H1 (cell line): Measurements from ENCODE around the gene DENND1A. TPM values are rescaled to one million over a fixed set of nuclear protein-coding genes. Genes with fewer than 3 reads are reported as not detected.

Experiments used
- CTCF ChIA-PET: fragments of 300-600 bp; sonication (Branson Sonifier 250); formaldehyde crosslinking; loops from one replicate; lab custom pipeline; 2021; ENCODE audit not compliant: partially characterized antibody; lab: Charles Lee
- POLR2A ChIA-PET: fragments of 300-600 bp; sonication (Branson Sonifier 250); formaldehyde crosslinking; loops from one replicate; lab custom pipeline; 2021; ENCODE audit warnings: inconsistent platforms; ENCODE audit not compliant: partially characterized antibody; lab: Charles Lee
- DNase-seq, 2 experiments: peaks; one replicate each; pipeline versions ENCODE4 v3.0.0 to v3.0.0-alpha.2; 2010 to 2022; ENCODE audit warnings: low spot score in 2 of 2, low read depth in 1 of 2, mixed read lengths in 1 of 2
- FAIRE-seq: peaks from 2 replicates; lab custom pipeline; 2011; peaks lifted over from hg19 to GRCh38; lab: Jason Lieb, UNC
- H2AFZ ChIP-seq: 2 replicates; pipeline ENCODE4 v1.8.1; 2012; ENCODE audit warnings: low read length, inconsistent platforms
- H2AK5ac ChIP-seq: 2 replicates; pipeline ENCODE4 v1.6.1; 2013; ENCODE audit warnings: low read depth, low read length
- H2BK120ac ChIP-seq: replicated peaks from 2 replicates; pipeline ENCODE3; 2013; ENCODE audit warnings: low read depth, low read length, inconsistent platforms
- H2BK12ac ChIP-seq: 2 replicates; pipeline ENCODE4 v1.6.1; 2013; ENCODE audit warnings: low read depth, low read length
- H2BK15ac ChIP-seq: 2 replicates; pipeline ENCODE4 v1.6.1; 2013; ENCODE audit warnings: low read length
- H2BK20ac ChIP-seq: 2 replicates; pipeline ENCODE4 v1.6.1; 2013; ENCODE audit warnings: low read length
- H2BK5ac ChIP-seq: 2 replicates; pipeline ENCODE4 v1.6.1; 2013; ENCODE audit warnings: low read depth, low read length
- H3K14ac ChIP-seq: 2 replicates; pipeline ENCODE4 v1.6.1; 2013; ENCODE audit warnings: inconsistent platforms; ENCODE audit not compliant: insufficient read length
- H3K18ac ChIP-seq: 2 replicates; pipeline ENCODE4 v1.6.1; 2013; ENCODE audit warnings: low read length; ENCODE audit errors: extremely low read depth
- H3K23ac ChIP-seq: 2 replicates; pipeline ENCODE4 v1.6.1; 2013; ENCODE audit warnings: inconsistent platforms; ENCODE audit not compliant: insufficient read length
- H3K23me2 ChIP-seq: 2 replicates; pipeline ENCODE4 v1.6.1; 2013; ENCODE audit warnings: low read depth, low read length
- H3K27ac ChIP-seq: 2 replicates; pipeline ENCODE4 v1.6.1; 2011; ENCODE audit warnings: low read depth, low read length, inconsistent platforms
- H3K27me3 ChIP-seq, 4 experiments: replicated peaks in 1 of 4; 1 replicate in 1 of 4; 2 replicates in 3 of 4; pipeline versions ENCODE4 v1.6.1 to v1.8.1; 2011 to 2013; ENCODE audit warnings: low read length in 3 of 4, mild to moderate bottlenecking in 3 of 4, inconsistent platforms in 2 of 4, mixed read lengths in 2 of 4, moderate library complexity in 1 of 4; ENCODE audit not compliant: control insufficient read depth in 3 of 4, insufficient read depth in 3 of 4; ENCODE audit errors: extremely low read depth in 1 of 4
- H3K36me3 ChIP-seq, 4 experiments: 2 replicates each; pipeline versions ENCODE4 v1.6.1 to v1.8.1; 2011 to 2013; ENCODE audit warnings: mild to moderate bottlenecking in 4 of 4, low read length in 3 of 4, moderate library complexity in 2 of 4, control low read depth in 1 of 4, inconsistent platforms in 1 of 4; ENCODE audit not compliant: insufficient read depth in 4 of 4, control insufficient read depth in 2 of 4
- H3K4ac ChIP-seq: replicated peaks from 2 replicates; pipeline ENCODE3; 2013; ENCODE audit warnings: low read length, low read depth, mixed read lengths, inconsistent platforms; ENCODE audit not compliant: insufficient read length
- H3K4me1 ChIP-seq, 4 experiments: replicated peaks in 1 of 4; 1 replicate in 1 of 4; 2 replicates in 3 of 4; pipeline versions ENCODE4 v1.6.1 to v1.8.1; 2011 to 2013; ENCODE audit warnings: low read length in 3 of 4, inconsistent platforms in 2 of 4, mixed read lengths in 1 of 4; ENCODE audit not compliant: insufficient read depth in 4 of 4, control insufficient read depth in 3 of 4
- H3K4me2 ChIP-seq, 2 experiments: 2 replicates each; pipeline versions ENCODE4 v1.6.1 to v1.8.1; 2011 to 2013; ENCODE audit warnings: low read depth in 2 of 2, low read length in 2 of 2, control low read depth in 1 of 2, inconsistent platforms in 1 of 2, mild to moderate bottlenecking in 1 of 2; ENCODE audit not compliant: insufficient read depth in 1 of 2
- H3K4me3 ChIP-seq, 4 experiments: fragments of 200-600, 300-600 bp in 1 of 4; sonication (generic), shearing (Covaris generic), sonication (Bioruptor Twin) in 1 of 4; 2 replicates each; pipeline versions ENCODE4 v1.5.1 to v1.8.1; 2011 to 2016; ENCODE audit warnings: low read length in 4 of 4, low read depth in 3 of 4, control low read depth in 2 of 4, inconsistent platforms in 2 of 4, mild to moderate bottlenecking in 2 of 4, mixed read lengths in 1 of 4, moderate library complexity in 1 of 4; ENCODE audit not compliant: insufficient read depth in 2 of 4; ENCODE audit errors: extremely low read depth in 1 of 4
- H3K56ac ChIP-seq: replicated peaks from 2 replicates; pipeline ENCODE3; 2013; ENCODE audit warnings: low read depth, mild to moderate bottlenecking, mixed read lengths, low read length, inconsistent platforms; ENCODE audit not compliant: insufficient read length
- H3K79me1 ChIP-seq: 2 replicates; pipeline ENCODE4 v1.6.1; 2013; ENCODE audit warnings: low read depth, low read length, control low read depth
- H3K79me2 ChIP-seq, 2 experiments: 2 replicates each; pipeline versions ENCODE4 v1.6.1 to v1.8.1; 2012 to 2013; ENCODE audit warnings: low read length in 2 of 2, mild to moderate bottlenecking in 2 of 2, inconsistent platforms in 1 of 2; ENCODE audit not compliant: insufficient read depth in 2 of 2, control insufficient read depth in 1 of 2
- H3K9ac ChIP-seq, 4 experiments: replicated peaks in 1 of 4; 1 replicate in 1 of 4; 2 replicates in 3 of 4; pipeline versions ENCODE4 v1.6.1 to v1.8.1; 2011 to 2013; ENCODE audit warnings: low read depth in 3 of 4, low read length in 3 of 4, control low read depth in 2 of 4, mild to moderate bottlenecking in 2 of 4, moderate library complexity in 2 of 4, inconsistent platforms in 1 of 4; ENCODE audit errors: extremely low read depth in 1 of 4
- H3K9me3 ChIP-seq, 2 experiments: 2 replicates each; pipeline versions ENCODE4 v1.6.1 to v1.8.1; 2012 to 2013; ENCODE audit warnings: mild to moderate bottlenecking in 2 of 2, moderate library complexity in 2 of 2, control low read depth in 1 of 2, inconsistent platforms in 1 of 2, low read depth in 1 of 2, low read length in 1 of 2, mixed read lengths in 1 of 2; ENCODE audit not compliant: insufficient read depth in 2 of 2
- H4K20me1 ChIP-seq, 2 experiments: replicated peaks in 1 of 2; 2 replicates each; pipeline versions ENCODE3 to v1.8.1; 2011 to 2013; ENCODE audit warnings: inconsistent platforms in 2 of 2, low read length in 2 of 2, mild to moderate bottlenecking in 1 of 2; ENCODE audit not compliant: insufficient read depth in 2 of 2, control insufficient read depth in 1 of 2
- H4K5ac ChIP-seq: 2 replicates; pipeline ENCODE4 v1.6.1; 2013; ENCODE audit warnings: low read length, low read depth, mixed read lengths, inconsistent platforms; ENCODE audit not compliant: insufficient read length
- H4K8ac ChIP-seq: 2 replicates; pipeline ENCODE4 v1.8.0; 2013; ENCODE audit warnings: mild to moderate bottlenecking, moderate library complexity, low read length, inconsistent platforms; ENCODE audit not compliant: insufficient read depth; ENCODE audit errors: extremely low read depth
- H4K91ac ChIP-seq: replicated peaks from 2 replicates; pipeline ENCODE3; 2013; ENCODE audit warnings: low read length, mixed read lengths, inconsistent platforms; ENCODE audit not compliant: insufficient read length
- ATF2 ChIP-seq: IDR thresholded peaks from 2 replicates; pipeline ENCODE4 v1.6.1; 2012; ENCODE audit warnings: low read length, inconsistent platforms
- EZH2 ChIP-seq: fragments of 200-600 bp; sonication (generic); IDR thresholded peaks from 2 replicates; pipeline ENCODE4 v1.7.1; 2012; ENCODE audit warnings: low read depth, mild to moderate bottlenecking, moderate library complexity, low read length, inconsistent platforms; ENCODE audit not compliant: severe bottlenecking
- JUN ChIP-seq: IDR thresholded peaks from 2 replicates; pipeline ENCODE4 v1.6.1; 2011; ENCODE audit warnings: low read depth, mild to moderate bottlenecking, improper control_type of control experiment, low read length
- RFX5 ChIP-seq: IDR thresholded peaks from 2 replicates; pipeline ENCODE4 v1.6.1; 2011; ENCODE audit warnings: low read depth, low read length, improper control_type of control experiment, borderline replicate concordance
- WGBS, 2 experiments: shearing (Covaris generic) in 1 of 2; methylation state at CpG; one replicate each; pipeline versions ENCODE4 v1.1.6 to v1.1.7; 2013 to 2015; ENCODE audit warnings: low lambda C conversion rate in 2 of 2, mixed read lengths in 2 of 2, inconsistent platforms in 1 of 2, low coverage in 1 of 2, missing lambda C conversion rate in 1 of 2; ENCODE audit not compliant: insufficient replicate concordance in 2 of 2, insufficient coverage in 1 of 2, insufficient read length in 1 of 2; ENCODE audit errors: extremely low coverage in 1 of 2, missing lambda C conversion rate in 1 of 2; 5-methylcytosine and 5-hydroxymethylcytosine counted together
- polyA plus RNA-seq, 7 experiments: library from polyadenylated mRNA; depleted of rRNA in 3 of 7; stranded (reverse) in 5 of 7; unstranded in 2 of 7; fragments of >200 nt in 5 of 7; fragments of 200-250 nt in 2 of 7; gene quantifications; 1 replicate in 5 of 7; 2 replicates in 1 of 7; 4 replicates in 1 of 7; pipeline versions ENCODE4 v1.2.1 to v1.2.3, GENCODE V29; 2011 to 2013; ENCODE audit warnings: missing spikeins in 2 of 7, mixed read lengths in 2 of 7
- total RNA-seq: library from RNA; stranded (reverse); fragmentation: NEBNext Ultra II Directional; extraction: Animal tissue kit (Norgen Biotek cat#: 25700); gene quantifications from 2 replicates; pipeline ENCODE4 v1.2.1, GENCODE V29; 2021

Gene DENND1A
- total and polyA plus RNA-seq, 2 of the 8 experiments (the other 6 are each of a cell fraction or from before 2014, with no cell fraction given), result 24.1 to 26.4 TPM

- no peak overlapping the region for H4K8ac ChIP-seq
- peaks cover 0 to 16% of the 10 kb centered on the region in 2 experiments; a peak in 2 of 4 replicates for H3K79me2 ChIP-seq
- TF ChIP-seq EZH2, result no peak
- TF ChIP-seq RFX5, result no peak
- TF ChIP-seq JUN, result no peak
- no peak for TF ChIP-seq ATF2
- no peak overlapping the region for H2BK12ac ChIP-seq
- H3K9ac ChIP-seq, result no peak overlapping the region
- H2AK5ac ChIP-seq, result no peak overlapping the region
- H3K4me2 ChIP-seq, result 0 out of 4 replicates have a peak overlapping the region, but pooled peaks of 1 of the 2 experiments have one; percentile 12
- peaks cover 3% of the 10 kb centered on the region in 2 experiments; a peak in 3 of 4 replicates for H3K9me3 ChIP-seq
- H3K23me2 ChIP-seq, result no peaks in the 10 kb centered on the region
- no peak overlapping the region for H2BK20ac ChIP-seq
- H2AFZ ChIP-seq, result no peak overlapping the region
- no peak overlapping the region for H3K4me3 ChIP-seq
- FAIRE-seq (no peak), DNase-seq (no peak)
- peaks cover 0 to 3% (median 0%) of the 10 kb centered on the region in 4 experiments; a peak in 2 of 8 replicates for H3K36me3 ChIP-seq
- ChIA-PET POLR2A (interaction anchor here (1.5 to 1.6 kb wide), 2 partner anchors 9 to 76 kb away, joined by 3 to 5 read pairs; no protein-coding TSS in a partner anchor), CTCF (interaction anchor here (0.9 to 1.4 kb wide), 5 partner anchors 44 to 309 kb away, joined by 3 to 5 read pairs (median 4); no protein-coding TSS in a partner anchor)
- H2BK120ac ChIP-seq, result no peak overlapping the region
- H4K91ac ChIP-seq, result no peak overlapping the region
- peaks cover 0 to 5% (median 0%) of the 10 kb centered on the region in 4 experiments; a peak in 2 of 7 replicates for H3K4me1 ChIP-seq
- peak overlapping the region; percentile 50 for H3K4ac ChIP-seq
- H3K27me3 ChIP-seq, result no peaks in the 10 kb centered on the region; a peak in 1 of 7 replicates
- peaks cover 0 to 2% of the 10 kb centered on the region in 2 experiments for H4K20me1 ChIP-seq
- H3K23ac ChIP-seq, result no peak overlapping the region
- H2BK15ac ChIP-seq, result no peak overlapping the region
- no peak overlapping the region for H3K14ac ChIP-seq
- no peak overlapping the region for H2BK5ac ChIP-seq
- H4K5ac ChIP-seq, result no peak overlapping the region
- WGBS, 2 experiments, result 88% methylated on average over 2 of the region's 2 CpGs; no CpG with 5 or more reads in 1 of the 2 experiments
- H3K27ac ChIP-seq, result no peak overlapping the region
- H3K79me1 ChIP-seq, result peaks cover 2% of the 10 kb centered on the region
- no peak overlapping the region for H3K56ac ChIP-seq
- no peak overlapping the region for H3K18ac ChIP-seq
Measured at GRCh38 chr9:123852403-123852802, 77.5 kb downstream of the DENND1A start.
